DOHH2 (cell line): ENCODE results near the gene BCL2.

Source experiments
- H3F3A ChIP-seq: fragments of 200-600 bp; sonication (generic), shearing (Covaris generic); 2 replicates; pipeline ENCODE4 v1.6.0; 2016; ENCODE audit warnings: antibody characterized with exemption, mild to moderate bottlenecking; ENCODE audit not compliant: control insufficient read depth, insufficient read depth
- H3K27ac ChIP-seq: fragments of 200-600 bp; sonication (generic); 2 replicates; pipeline ENCODE4 v1.5.1; 2014; ENCODE audit warnings: low read depth, mild to moderate bottlenecking, low read length, moderate library complexity
- H3K27me3 ChIP-seq: fragments of 200-600 bp; sonication (generic); 2 replicates; pipeline ENCODE4 v1.6.1; 2014; ENCODE audit warnings: mild to moderate bottlenecking, low read length, mixed read lengths; ENCODE audit not compliant: control insufficient read depth
- H3K36me3 ChIP-seq: fragments of 200-600 bp; sonication (generic); 2 replicates; pipeline ENCODE4 v1.6.1; 2014; ENCODE audit warnings: mild to moderate bottlenecking, low read length, moderate library complexity, mixed read lengths; ENCODE audit not compliant: control insufficient read depth
- H3K4me1 ChIP-seq: fragments of 200-600 bp; sonication (generic); 2 replicates; pipeline ENCODE4 v1.6.1; 2014; ENCODE audit warnings: mild to moderate bottlenecking, low read length, mixed read lengths; ENCODE audit not compliant: control insufficient read depth
- H3K4me2 ChIP-seq: fragments of 200-600 bp; sonication (generic); 2 replicates; pipeline ENCODE4 v1.6.0; 2014; ENCODE audit warnings: mild to moderate bottlenecking, low read length, moderate library complexity
- H3K4me3 ChIP-seq: fragments of 200-600 bp; sonication (generic); 2 replicates; pipeline ENCODE4 v1.5.1; 2014; ENCODE audit warnings: mild to moderate bottlenecking, low read length, mixed read lengths
- H3K79me2 ChIP-seq: fragments of 200-600 bp; sonication (generic); 2 replicates; pipeline ENCODE4 v1.6.1; 2014; ENCODE audit warnings: mild to moderate bottlenecking, low read length, mixed read lengths; ENCODE audit not compliant: control insufficient read depth
- H3K9me2 ChIP-seq: fragments of 200-600 bp; sonication (generic); replicated peaks from 2 replicates; pipeline ENCODE4 v1.6.1; 2014; ENCODE audit warnings: mild to moderate bottlenecking, low read length, mixed read lengths; ENCODE audit not compliant: control insufficient read depth
- H3K9me3 ChIP-seq: fragments of 200-600 bp; sonication (generic); 2 replicates; pipeline ENCODE4 v1.6.1; 2014; ENCODE audit warnings: antibody characterized with exemption, low read length, mixed read lengths; ENCODE audit not compliant: control insufficient read depth, insufficient read depth
- H4K20me1 ChIP-seq: fragments of 200-600 bp; sonication (generic); 2 replicates; pipeline ENCODE4 v1.6.0; 2014; ENCODE audit warnings: low read depth, mild to moderate bottlenecking, antibody characterized with exemption, low read length, moderate library complexity; ENCODE audit not compliant: control insufficient read depth, insufficient read depth
- CTCF ChIP-seq: fragments of 200-600 bp; sonication (generic); IDR thresholded peaks from one replicate; pipeline ENCODE4 v1.5.1; 2014; ENCODE audit warnings: antibody characterized with exemption, mild to moderate bottlenecking, low read depth, low read length; ENCODE audit not compliant: poor library complexity, severe bottlenecking
- EZH2phosphoT487 ChIP-seq: fragments of 200-600 bp; sonication (generic); IDR thresholded peaks from 2 replicates; pipeline ENCODE4 v1.6.1; 2017; ENCODE audit warnings: borderline replicate concordance, mild to moderate bottlenecking, antibody characterized with exemption, low read length, moderate library complexity, mixed read lengths

BCL2 gene

GRCh38 chr18:63263444-63263843 lies 56.1 kb downstream of the BCL2 start:
- Histone ChIP-seq H3K4me1 (no peaks in the 10 kb centered on the region), H3K4me2 (no peak overlapping the region), H4K20me1 (peaks cover 8% of the 10 kb centered on the region; the same call in 1 of the 2 replicates), H3K27ac (no peak overlapping the region), H3K9me2 (no peaks in the 10 kb centered on the region), H3F3A (no peaks in the 10 kb centered on the region), H3K36me3 (peaks cover 85% of the 10 kb centered on the region), H3K27me3 (no peaks in the 10 kb centered on the region), H3K9me3 (no peaks in the 10 kb centered on the region), H3K4me3 (no peak overlapping the region), H3K79me2 (peaks cover 99% of the 10 kb centered on the region)
- TF ChIP-seq EZH2phosphoT487 (no peak), CTCF (no peak)

- no peak overlapping the region for H3K27ac ChIP-seq
- TF ChIP-seq EZH2phosphoT487: no peak
- TF ChIP-seq CTCF: no peak
- no peak overlapping the region for H3K4me3 ChIP-seq
- H3K36me3 ChIP-seq: peaks cover 86% of the 10 kb centered on the region
- H3K4me2 ChIP-seq: no peak overlapping the region
- H3F3A ChIP-seq: no peaks in the 10 kb centered on the region
- H3K79me2 ChIP-seq: peaks cover 99% of the 10 kb centered on the region
- no peaks in the 10 kb centered on the region for H3K27me3 ChIP-seq
- H3K9me3 ChIP-seq: no peaks in the 10 kb centered on the region
- H3K4me1 ChIP-seq: no peaks in the 10 kb centered on the region
- peaks cover 8% of the 10 kb centered on the region; the same call in 1 of the 2 replicates for H4K20me1 ChIP-seq
- no peaks in the 10 kb centered on the region for H3K9me2 ChIP-seq
Observed at GRCh38 chr18:63262369-63263335, 56.9 kb downstream of the BCL2 start.

- H3K9me3 ChIP-seq: no peaks in the 10 kb centered on the region
- H3K79me2 ChIP-seq: peaks cover 100% of the 10 kb centered on the region
- H3K27me3 ChIP-seq: no peaks in the 10 kb centered on the region
- TF ChIP-seq EZH2phosphoT487 (no peak), CTCF (no peak)
- no peaks in the 10 kb centered on the region for H3F3A ChIP-seq
- H3K9me2 ChIP-seq: no peaks in the 10 kb centered on the region
- no peak overlapping the region for H3K4me2 ChIP-seq
- no peaks in the 10 kb centered on the region for H3K4me1 ChIP-seq
- no peak overlapping the region for H3K4me3 ChIP-seq
- H4K20me1 ChIP-seq: peaks cover 11% of the 10 kb centered on the region; the same call in 1 of the 2 replicates
- peaks cover 90% of the 10 kb centered on the region for H3K36me3 ChIP-seq
- H3K27ac ChIP-seq: no peak overlapping the region
Observed at GRCh38 chr18:63261029-63261428, 58.5 kb downstream of the BCL2 start.
